ENCODE results near the gene SIRT4. TPM values are rescaled to one million over a fixed set of nuclear protein-coding genes. Genes with fewer than 3 reads are reported as not detected.
A peak's percentile ranks its signal among the peaks of the same experiment; 100 is the strongest.

The SIRT4 gene
- total and polyA plus RNA-seq, 2 of the 13 experiments (the other 11 are each of a cell fraction or from before 2014, with no cell fraction given), result 3.4 to 5.8 TPM

GRCh38 chr12:120258323-120258896 lies 43.7 kb upstream of the SIRT4 start (continued):
- TF ChIP-seq ZNF414 (CRISPR knock-in tag; IDR thresholded peaks at IDR 0.05), result no peak
- no peak for TF ChIP-seq PAWR (CRISPR knock-in tag; IDR thresholded peaks at IDR 0.05; ENCODE audit: borderline replicate concordance)
- TF ChIP-seq, protein P1, sequence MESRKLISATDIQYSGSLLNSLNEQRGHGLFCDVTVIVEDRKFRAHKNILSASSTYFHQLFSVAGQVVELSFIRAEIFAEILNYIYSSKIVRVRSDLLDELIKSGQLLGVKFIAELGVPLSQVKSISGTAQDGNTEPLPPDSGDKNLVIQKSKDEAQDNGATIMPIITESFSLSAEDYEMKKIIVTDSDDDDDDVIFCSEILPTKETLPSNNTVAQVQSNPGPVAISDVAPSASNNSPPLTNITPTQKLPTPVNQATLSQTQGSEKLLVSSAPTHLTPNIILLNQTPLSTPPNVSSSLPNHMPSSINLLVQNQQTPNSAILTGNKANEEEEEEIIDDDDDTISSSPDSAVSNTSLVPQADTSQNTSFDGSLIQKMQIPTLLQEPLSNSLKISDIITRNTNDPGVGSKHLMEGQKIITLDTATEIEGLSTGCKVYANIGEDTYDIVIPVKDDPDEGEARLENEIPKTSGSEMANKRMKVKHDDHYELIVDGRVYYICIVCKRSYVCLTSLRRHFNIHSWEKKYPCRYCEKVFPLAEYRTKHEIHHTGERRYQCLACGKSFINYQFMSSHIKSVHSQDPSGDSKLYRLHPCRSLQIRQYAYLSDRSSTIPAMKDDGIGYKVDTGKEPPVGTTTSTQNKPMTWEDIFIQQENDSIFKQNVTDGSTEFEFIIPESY (CRISPR knock-in tag; IDR thresholded peaks at IDR 0.05), result no peak
- TF ChIP-seq ZNF629 (CRISPR knock-in tag; conservative IDR thresholded peaks at IDR 0.05), result no peak
- TF ChIP-seq FOXA3 (CRISPR knock-in tag; IDR thresholded peaks at IDR 0.05), result 0 out of 2 replicates have a peak, but pooled peaks have one; percentile 12
- TF ChIP-seq ZNF138 (CRISPR knock-in tag; IDR thresholded peaks at IDR 0.05; ENCODE audit: low read depth), result no peak
- TF ChIP-seq, protein P2, sequence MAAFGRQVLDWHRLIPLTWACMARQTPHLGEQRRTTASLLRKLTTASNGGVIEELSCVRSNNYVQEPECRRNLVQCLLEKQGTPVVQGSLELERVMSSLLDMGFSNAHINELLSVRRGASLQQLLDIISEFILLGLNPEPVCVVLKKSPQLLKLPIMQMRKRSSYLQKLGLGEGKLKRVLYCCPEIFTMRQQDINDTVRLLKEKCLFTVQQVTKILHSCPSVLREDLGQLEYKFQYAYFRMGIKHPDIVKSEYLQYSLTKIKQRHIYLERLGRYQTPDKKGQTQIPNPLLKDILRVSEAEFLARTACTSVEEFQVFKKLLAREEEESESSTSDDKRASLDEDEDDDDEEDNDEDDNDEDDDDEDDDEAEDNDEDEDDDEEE (CRISPR knock-in tag; IDR thresholded peaks at IDR 0.05), result no peak
- no peak for TF ChIP-seq ZBTB8A (CRISPR knock-in tag; IDR thresholded peaks at IDR 0.05; ENCODE audit: borderline replicate concordance, low read depth)
- no peak for TF ChIP-seq ERF (CRISPR knock-in tag; IDR thresholded peaks at IDR 0.05)
- TF ChIP-seq NR3C1 (CRISPR knock-in tag; IDR thresholded peaks at IDR 0.05), result no peak
- TF ChIP-seq ZFY (CRISPR knock-in tag; IDR thresholded peaks at IDR 0.05), result peak; percentile 30; the same call in 1 of the 2 replicates
- TF ChIP-seq, protein P3, sequence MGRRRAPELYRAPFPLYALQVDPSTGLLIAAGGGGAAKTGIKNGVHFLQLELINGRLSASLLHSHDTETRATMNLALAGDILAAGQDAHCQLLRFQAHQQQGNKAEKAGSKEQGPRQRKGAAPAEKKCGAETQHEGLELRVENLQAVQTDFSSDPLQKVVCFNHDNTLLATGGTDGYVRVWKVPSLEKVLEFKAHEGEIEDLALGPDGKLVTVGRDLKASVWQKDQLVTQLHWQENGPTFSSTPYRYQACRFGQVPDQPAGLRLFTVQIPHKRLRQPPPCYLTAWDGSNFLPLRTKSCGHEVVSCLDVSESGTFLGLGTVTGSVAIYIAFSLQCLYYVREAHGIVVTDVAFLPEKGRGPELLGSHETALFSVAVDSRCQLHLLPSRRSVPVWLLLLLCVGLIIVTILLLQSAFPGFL (CRISPR knock-in tag; IDR thresholded peaks at IDR 0.05), result no peak
- no peak for TF ChIP-seq SRSF4 (IDR thresholded peaks at IDR 0.05; ENCODE audit: low read depth, low read length, poor library complexity, severe bottlenecking)
- TF ChIP-seq SAFB2 (CRISPR knock-in tag; IDR thresholded peaks at IDR 0.05; ENCODE audit: borderline replicate concordance, low read depth), result no peak
- TF ChIP-seq SIX1 (CRISPR knock-in tag; IDR thresholded peaks at IDR 0.05; ENCODE audit: borderline replicate concordance), result no peak
- no peak for TF ChIP-seq ZC3H4 (CRISPR knock-in tag; IDR thresholded peaks at IDR 0.05; ENCODE audit: borderline replicate concordance)
- no peak for TF ChIP-seq ZNF430 (CRISPR knock-in tag; IDR thresholded peaks at IDR 0.05)
- TF ChIP-seq ZNF660 (CRISPR knock-in tag; IDR thresholded peaks at IDR 0.05; ENCODE audit: borderline replicate concordance, low read depth), result no peak
- no peak for TF ChIP-seq PCBP2 (optimal IDR thresholded peaks at IDR 0.05; ENCODE audit: low read depth, low read length, poor library complexity, severe bottlenecking)
- TF ChIP-seq JUNB (CRISPR knock-in tag; IDR thresholded peaks at IDR 0.05; ENCODE audit: borderline replicate concordance), result no peak
- no peak for TF ChIP-seq ARID4A (CRISPR knock-in tag; IDR thresholded peaks at IDR 0.05; ENCODE audit: borderline replicate concordance)

Data from HepG2 (cell line).